Measurements from ENCODE around the gene CEP131. TPM values are rescaled to one million over a fixed set of nuclear protein-coding genes. Genes with fewer than 3 reads are reported as not detected.

Gene CEP131
- total RNA-seq, 2 donors from 2014 or later, result 23.2 to 28.0 TPM

GRCh38 chr17:81238815-81239713, 16.3 kb upstream of the CEP131 start, which contains the start of the genes NDUFAF8 and TEPSIN:
Gene NDUFAF8, plus strand, starts transcription at chr17:81239318. Its CDS starts 46 bp downstream, at chr17:81239364.
Gene TEPSIN, minus strand, starts transcription at chr17:81239055. Its CDS starts 22 bp downstream, at chr17:81239033.
- H3K27ac Mint-ChIP-seq, result peak within 1 kb of the TSS; percentile 79
- Histone ChIP-seq H3K27ac (ENCODE audit: low read depth, low read length) (peak within 1 kb of the TSS; percentile 68), H3K36me3 (ENCODE audit: control insufficient read depth, insufficient read depth, low read length) (peaks cover 6% of the 10 kb centered on the region)

DNA sequence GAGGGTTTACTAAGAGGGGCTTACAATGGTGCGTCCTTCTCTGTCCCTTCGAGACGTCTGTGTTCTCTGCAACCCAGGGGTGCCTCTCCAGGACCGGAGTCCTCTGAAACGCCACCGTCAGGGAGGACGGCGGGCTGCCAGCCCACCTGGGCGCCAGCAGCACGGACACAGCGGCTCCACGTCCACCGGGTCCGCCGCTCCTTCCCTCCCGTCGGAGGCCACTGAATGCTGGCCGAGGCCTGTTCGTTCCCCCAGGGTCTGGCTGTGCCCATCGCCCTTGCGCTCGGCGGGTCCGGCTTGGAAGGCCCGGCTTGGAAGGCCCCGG, 15.7 kb upstream of the CEP131 start:
- Histone ChIP-seq H3K4me1 (ENCODE audit: control insufficient read depth, insufficient read depth, low read length) (peaks cover 7% of the 10 kb centered on the region), H3K36me3 (ENCODE audit: control insufficient read depth, insufficient read depth, low read length) (peaks cover 6% of the 10 kb centered on the region), H3K9ac (ENCODE audit: extremely low read depth, low read length, poor library complexity, severe bottlenecking) (peak overlapping the region; percentile 66), H3K27me3 (ENCODE audit: control insufficient read depth, insufficient read depth, low read length, poor library complexity, severe bottlenecking) (no peaks in the 10 kb centered on the region), H3K9me3 (ENCODE audit: control insufficient read depth, low read length) (no peaks in the 10 kb centered on the region), H3K4me3 (ENCODE audit: low read length) (peak overlapping the region; percentile 93), H3K27ac (ENCODE audit: low read depth, low read length) (no peak overlapping the region)
- Mint-ChIP-seq H3K4me1 (peaks cover 7% of the 10 kb centered on the region), H3K27me3 (ENCODE audit: insufficient read depth) (no peaks in the 10 kb centered on the region), H3K4me3 (peak overlapping the region; percentile 82), H3K36me3 (ENCODE audit: low read depth) (peaks cover 4% of the 10 kb centered on the region), H3K27ac (no peak overlapping the region), H3K9me3 (no peaks in the 10 kb centered on the region)
- TF ChIP-seq CTCF (conservative IDR thresholded peaks at IDR 0.05), result no peak
- DNase-seq, result no peak
- 0 to 1% methylated on average over 20 to 26 of the region's 26 CpGs for WGBS, 2 experiments (ENCODE audit: insufficient coverage in 1 of 2, insufficient read length in 1 of 2)

More at GRCh38 chr17:81238815-81239713, 16.3 kb upstream of the CEP131 start, which contains the start of the genes NDUFAF8 and TEPSIN:
- WGBS, 2 experiments (ENCODE audit: insufficient coverage in 1 of 2, insufficient read length in 1 of 2), result 0 to 1% methylated on average over 29 to 100 of the region's 100 CpGs
- peak within 1 kb of the TSS; percentile 71 for H3K9ac ChIP-seq (ENCODE audit: extremely low read depth, low read length, poor library complexity, severe bottlenecking)
- H3K4me3 Mint-ChIP-seq, result peak within 1 kb of the TSS; percentile 82
- no peaks in the 10 kb centered on the region for H3K9me3 Mint-ChIP-seq
- H3K36me3 Mint-ChIP-seq (ENCODE audit: low read depth), result peaks cover 4% of the 10 kb centered on the region
- peaks cover 7% of the 10 kb centered on the region for H3K4me1 Mint-ChIP-seq
- TF ChIP-seq CTCF (conservative IDR thresholded peaks at IDR 0.05), result no peak
- peaks cover 7% of the 10 kb centered on the region for H3K4me1 ChIP-seq (ENCODE audit: control insufficient read depth, insufficient read depth, low read length)
- H3K27me3 Mint-ChIP-seq (ENCODE audit: insufficient read depth), result no peaks in the 10 kb centered on the region
- H3K9me3 ChIP-seq (ENCODE audit: control insufficient read depth, low read length), result no peaks in the 10 kb centered on the region
- peak within 1 kb of the TSS; percentile 93 for H3K4me3 ChIP-seq (ENCODE audit: low read length)
- no peaks in the 10 kb centered on the region for H3K27me3 ChIP-seq (ENCODE audit: control insufficient read depth, insufficient read depth, low read length, poor library complexity, severe bottlenecking)
- peak; percentile 100 for DNase-seq

GRCh38 chr17:81237591-81238489, 15.1 kb upstream of the CEP131 start:
- Histone ChIP-seq H3K36me3 (ENCODE audit: control insufficient read depth, insufficient read depth, low read length) (peaks cover 6% of the 10 kb centered on the region), H3K27me3 (ENCODE audit: control insufficient read depth, insufficient read depth, low read length, poor library complexity, severe bottlenecking) (no peaks in the 10 kb centered on the region), H3K27ac (ENCODE audit: low read depth, low read length) (no peak overlapping the region), H3K4me3 (ENCODE audit: low read length) (peak overlapping the region; percentile 93), H3K9me3 (ENCODE audit: control insufficient read depth, low read length) (no peaks in the 10 kb centered on the region), H3K4me1 (ENCODE audit: control insufficient read depth, insufficient read depth, low read length) (peaks cover 7% of the 10 kb centered on the region), H3K9ac (ENCODE audit: extremely low read depth, low read length, poor library complexity, severe bottlenecking) (peak overlapping the region; percentile 66)
- 64 to 69% methylated on average over 24 to 36 of the region's 36 CpGs for WGBS, 2 experiments (ENCODE audit: insufficient coverage in 1 of 2, insufficient read length in 1 of 2)
- Mint-ChIP-seq H3K27ac (no peak overlapping the region), H3K4me3 (peak overlapping the region; percentile 82), H3K36me3 (ENCODE audit: low read depth) (peaks cover 4% of the 10 kb centered on the region), H3K9me3 (no peaks in the 10 kb centered on the region), H3K4me1 (peaks cover 7% of the 10 kb centered on the region), H3K27me3 (ENCODE audit: insufficient read depth) (no peaks in the 10 kb centered on the region)
- TF ChIP-seq CTCF (conservative IDR thresholded peaks at IDR 0.05), result no peak
- no peak for DNase-seq
